ENCODE data around the gene IRAK1.

IRAK1 gene

GRCh38 chrX:154040863-154041262 lies 21.2 kb upstream of the IRAK1 start:
- no peak overlapping the region for H3K4me3 ChIP-seq (ENCODE audit: low read depth, low read length)
- no peak for DNase-seq (ENCODE audit: low read depth)
- TF ChIP-seq CTCF (IDR thresholded peaks at IDR 0.05; ENCODE audit: low read depth, low read length, missing control alignments) = no peak

- DNase-seq (ENCODE audit: low read depth) = no peak
- no peak overlapping the region for H3K4me3 ChIP-seq (ENCODE audit: low read depth, low read length)
- no peak for TF ChIP-seq CTCF (IDR thresholded peaks at IDR 0.05; ENCODE audit: low read depth, low read length, missing control alignments)
Measured at GRCh38 chrX:154040307-154040756, 20.6 kb upstream of the IRAK1 start.

GRCh38 chrX:154039577-154039976 lies 19.9 kb upstream of the IRAK1 start:
- DNase-seq (ENCODE audit: low read depth) = no peak
- TF ChIP-seq CTCF (IDR thresholded peaks at IDR 0.05; ENCODE audit: low read depth, low read length, missing control alignments) = no peak
- no peak overlapping the region for H3K4me3 ChIP-seq (ENCODE audit: low read depth, low read length)

GRCh38 chrX:154038656-154039055 lies 19.0 kb upstream of the IRAK1 start:
- no peak overlapping the region for H3K4me3 ChIP-seq (ENCODE audit: low read depth, low read length)
- no peak for DNase-seq (ENCODE audit: low read depth)
- TF ChIP-seq CTCF (IDR thresholded peaks at IDR 0.05; ENCODE audit: low read depth, low read length, missing control alignments) = no peak

GRCh38 chrX:154037754-154038153 lies 18.1 kb upstream of the IRAK1 start:
- H3K4me3 ChIP-seq (ENCODE audit: low read depth, low read length) = no peak overlapping the region
- no peak for DNase-seq (ENCODE audit: low read depth)
- TF ChIP-seq CTCF (IDR thresholded peaks at IDR 0.05; ENCODE audit: low read depth, low read length, missing control alignments) = no peak

- DNase-seq (ENCODE audit: low read depth) = no peak
- no peak overlapping the region for H3K4me3 ChIP-seq (ENCODE audit: low read depth, low read length)
Measured at GRCh38 chrX:154036513-154036912, 16.8 kb upstream of the IRAK1 start.

More at GRCh38 chrX:154036513-154036912, 16.8 kb upstream of the IRAK1 start:
- TF ChIP-seq CTCF (IDR thresholded peaks at IDR 0.05; ENCODE audit: low read depth, low read length, missing control alignments) = no peak
